C4-2B (cell line): Measurements from ENCODE around the gene PCDHGA6.
A peak's percentile ranks its signal among the peaks of the same experiment; 100 is the strongest.

Source experiments
- CTCF ChIP-seq: fragments of 450-650 bp; conservative IDR thresholded peaks from 2 replicates; pipeline ENCODE4 v1.5.1; 2017; ENCODE audit warnings: mild to moderate bottlenecking
- ZFX ChIP-seq: fragments of 450-650 bp; IDR thresholded peaks from 2 replicates; pipeline ENCODE4 v1.6.1; 2017

GRCh38 chr5:141402553-141403243 is 29.0 kb downstream of the PCDHGA6 start, which contains the start of gene PCDHGA9:
- peak; percentile 80 for TF ChIP-seq CTCF
- TF ChIP-seq ZFX, result no peak
